GM12872 (cell line): ENCODE measurements around the gene TUBA3E.
A peak's percentile ranks its signal among the peaks of the same experiment; 100 is the strongest.

Experiments
- CTCF ChIP-seq: IDR thresholded peaks from 3 replicates; pipeline ENCODE4 v1.5.1; 2011; ENCODE audit warnings: low read depth, mild to moderate bottlenecking, low read length, moderate library complexity; ENCODE audit not compliant: insufficient read depth

The TUBA3E gene

GRCh38 chr2:130169896-130170295, 28.3 kb downstream of the TUBA3E start:
- no peak for TF ChIP-seq CTCF

- TF ChIP-seq CTCF: no peak
Measured at GRCh38 chr2:130165293-130166016, 32.8 kb downstream of the TUBA3E start.

GRCh38 chr2:130162968-130163367, 35.3 kb downstream of the TUBA3E start:
- TF ChIP-seq CTCF: no peak

GRCh38 chr2:130160131-130160530, 38.1 kb downstream of the TUBA3E start:
- TF ChIP-seq CTCF: no peak

- no peak for TF ChIP-seq CTCF
Measured at GRCh38 chr2:130158631-130159030, 39.6 kb downstream of the TUBA3E start.

- TF ChIP-seq CTCF: peak; percentile 25; the same call in 1 of the 3 replicates
Measured at GRCh38 chr2:130157825-130158514, 40.3 kb downstream of the TUBA3E start.

GRCh38 chr2:130156624-130157004, 41.6 kb downstream of the TUBA3E start:
- TF ChIP-seq CTCF: no peak
